Astrocyte (in vitro differentiated cells and primary cell): Measurements from ENCODE around the gene POLR1E. TPM values are rescaled to one million over a fixed set of nuclear protein-coding genes. Genes with fewer than 3 reads are reported as not detected.

Source experiments
- DNase-seq: peaks from one replicate; pipeline ENCODE4 v3.0.0-alpha.2; 2010; ENCODE audit warnings: low read depth
- FAIRE-seq: peaks from 2 replicates; lab custom pipeline; 2011; peaks lifted over from hg19 to GRCh38; lab: Jason Lieb, UNC
- H2AFZ ChIP-seq: 2 replicates; pipeline ENCODE4 v1.6.0; 2012; ENCODE audit warnings: low read depth, low read length, inconsistent platforms
- H3K27ac ChIP-seq: 2 replicates; pipeline ENCODE4 v1.5.1; 2011; ENCODE audit warnings: low read depth, low read length, inconsistent platforms
- H3K27me3 ChIP-seq: 2 replicates; pipeline ENCODE4 v1.6.0; 2011; ENCODE audit warnings: low read length, inconsistent platforms; ENCODE audit not compliant: insufficient read depth
- H3K36me3 ChIP-seq: 2 replicates; pipeline ENCODE4 v1.5.1; 2011; ENCODE audit warnings: low read length, inconsistent platforms; ENCODE audit not compliant: insufficient read depth
- H3K4me1 ChIP-seq: 2 replicates; pipeline ENCODE4 v1.5.1; 2011; ENCODE audit warnings: low read length, inconsistent platforms; ENCODE audit not compliant: insufficient read depth
- H3K4me2 ChIP-seq: 2 replicates; pipeline ENCODE4 v1.6.0; 2012; ENCODE audit warnings: low read length, inconsistent platforms
- H3K4me3 ChIP-seq: 2 replicates; pipeline ENCODE4 v1.5.1; 2011; ENCODE audit warnings: low read depth, mild to moderate bottlenecking, low read length, inconsistent platforms; ENCODE audit not compliant: insufficient read depth
- H3K79me2 ChIP-seq: 2 replicates; pipeline ENCODE4 v1.6.0; 2012; ENCODE audit warnings: mild to moderate bottlenecking, low read length, inconsistent platforms; ENCODE audit not compliant: insufficient read depth
- H3K9ac ChIP-seq: 2 replicates; pipeline ENCODE4 v1.6.0; 2012; ENCODE audit warnings: mild to moderate bottlenecking, low read length, inconsistent platforms
- H3K9me3 ChIP-seq: 2 replicates; pipeline ENCODE4 v1.5.1; 2012; ENCODE audit warnings: low read depth, mild to moderate bottlenecking, low read length, inconsistent platforms; ENCODE audit not compliant: insufficient read depth
- H4K20me1 ChIP-seq: 2 replicates; pipeline ENCODE4 v1.6.0; 2012; ENCODE audit warnings: low read length, inconsistent platforms; ENCODE audit not compliant: insufficient read depth
- H3K27ac Mint-ChIP-seq: one replicate; pipeline ENCODE4 v1.8.0; 2021; ENCODE audit warnings: mild to moderate bottlenecking, mixed read lengths; ENCODE audit not compliant: unreplicated experiment
- H3K27me3 Mint-ChIP-seq: one replicate; pipeline ENCODE4 v1.8.0; 2021; ENCODE audit warnings: low read depth, mixed read lengths; ENCODE audit not compliant: unreplicated experiment
- H3K36me3 Mint-ChIP-seq: one replicate; pipeline ENCODE4 v1.8.0; 2021; ENCODE audit warnings: low read depth, mixed read lengths; ENCODE audit not compliant: unreplicated experiment
- H3K4me1 Mint-ChIP-seq: one replicate; pipeline ENCODE4 v1.8.0; 2021; ENCODE audit warnings: low read depth, mixed read lengths; ENCODE audit not compliant: unreplicated experiment
- H3K4me3 Mint-ChIP-seq: one replicate; pipeline ENCODE4 v1.8.0; 2021; ENCODE audit warnings: mild to moderate bottlenecking, moderate library complexity, mixed read lengths; ENCODE audit not compliant: unreplicated experiment
- H3K9me3 Mint-ChIP-seq: one replicate; pipeline ENCODE4 v1.8.0; 2021; ENCODE audit warnings: mild to moderate bottlenecking, mixed read lengths; ENCODE audit not compliant: unreplicated experiment
- CTCF ChIP-seq: IDR thresholded peaks from 2 replicates; pipeline ENCODE4 v1.5.1; 2011; ENCODE audit warnings: low read depth, mild to moderate bottlenecking, inconsistent platforms, low read length, moderate library complexity; ENCODE audit not compliant: insufficient read depth
- EZH2 ChIP-seq: IDR thresholded peaks from 2 replicates; pipeline ENCODE4 v1.6.1; 2012; ENCODE audit warnings: mild to moderate bottlenecking, low read length, inconsistent platforms; ENCODE audit not compliant: insufficient read depth
- total RNA-seq: library from RNA; stranded (reverse); gene quantifications from 2 replicates; pipeline ENCODE4 v1.2.1, GENCODE V29; 2021

POLR1E gene
- total RNA-seq, 1 donor from 2014 or later, result 23.2 TPM

GRCh38 chr9:37499297-37499696 lies 13.5 kb downstream of the POLR1E start:
- Mint-ChIP-seq H3K27me3 (no peaks in the 10 kb centered on the region), H3K9me3 (peaks cover 3% of the 10 kb centered on the region), H3K4me1 (peaks cover 6% of the 10 kb centered on the region), H3K27ac (no peak overlapping the region), H3K36me3 (peaks cover 32% of the 10 kb centered on the region), H3K4me3 (no peak overlapping the region)
- H3K4me1 ChIP-seq, result peaks cover 7% of the 10 kb centered on the region
- no peak overlapping the region for H3K4me3 ChIP-seq
- H2AFZ ChIP-seq, result no peak overlapping the region
- H3K36me3 ChIP-seq, result peaks cover 72% of the 10 kb centered on the region
- TF ChIP-seq CTCF (no peak), EZH2 (no peak)
- H3K4me2 ChIP-seq, result no peak overlapping the region
- H3K79me2 ChIP-seq, result peaks cover 25% of the 10 kb centered on the region
- DNase-seq (no peak), FAIRE-seq (no peak)
- no peaks in the 10 kb centered on the region for H3K9me3 ChIP-seq
- H3K27me3 ChIP-seq, result no peaks in the 10 kb centered on the region
- H4K20me1 ChIP-seq, result peaks cover 52% of the 10 kb centered on the region
- H3K9ac ChIP-seq, result no peak overlapping the region
- H3K27ac ChIP-seq, result no peak overlapping the region

- Mint-ChIP-seq H3K36me3 (peaks cover 34% of the 10 kb centered on the region), H3K9me3 (peaks cover 3% of the 10 kb centered on the region), H3K4me3 (no peak overlapping the region), H3K27ac (no peak overlapping the region), H3K27me3 (no peaks in the 10 kb centered on the region), H3K4me1 (peaks cover 6% of the 10 kb centered on the region)
- H2AFZ ChIP-seq, result no peak overlapping the region
- H3K4me3 ChIP-seq, result no peak overlapping the region
- peaks cover 25% of the 10 kb centered on the region for H3K79me2 ChIP-seq
- H3K27me3 ChIP-seq, result no peaks in the 10 kb centered on the region
- no peak for DNase-seq
- H3K27ac ChIP-seq, result no peak overlapping the region
- peaks cover 60% of the 10 kb centered on the region for H3K36me3 ChIP-seq
- no peak for TF ChIP-seq CTCF
- TF ChIP-seq EZH2, result no peak
- no peak overlapping the region for H3K9ac ChIP-seq
- peaks cover 54% of the 10 kb centered on the region for H4K20me1 ChIP-seq
- H3K4me2 ChIP-seq, result no peak overlapping the region
- no peak for FAIRE-seq
- no peaks in the 10 kb centered on the region for H3K9me3 ChIP-seq
- peaks cover 7% of the 10 kb centered on the region for H3K4me1 ChIP-seq
Observed at GRCh38 chr9:37501957-37502596, 16.3 kb downstream of the POLR1E start.

DNA sequence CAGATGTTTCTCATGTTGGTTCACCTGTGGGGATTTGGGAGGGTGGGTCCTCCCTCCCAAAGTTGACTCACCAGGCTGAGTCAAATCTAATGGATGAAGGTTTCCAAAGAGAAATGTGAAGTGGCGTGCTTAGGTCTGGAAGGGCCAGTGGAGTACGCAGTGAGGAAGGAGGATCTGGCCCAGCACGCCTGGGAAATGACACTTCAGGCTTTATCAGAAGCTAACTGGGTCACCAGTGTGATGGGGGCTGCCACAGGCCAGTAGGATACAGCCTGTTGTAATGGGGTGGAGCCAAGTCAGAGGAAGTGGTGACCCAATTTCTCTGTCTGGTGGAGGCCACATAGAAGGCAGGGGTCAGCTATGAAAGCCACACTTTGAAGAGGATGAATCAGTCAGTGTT lies 18.0 kb downstream of the POLR1E start:
- Histone ChIP-seq H3K4me3 (no peak overlapping the region), H2AFZ (no peak overlapping the region), H4K20me1 (peaks cover 55% of the 10 kb centered on the region), H3K4me1 (peaks cover 7% of the 10 kb centered on the region), H3K4me2 (no peak overlapping the region), H3K27ac (no peak overlapping the region), H3K79me2 (peaks cover 13% of the 10 kb centered on the region), H3K9ac (no peak overlapping the region), H3K9me3 (no peaks in the 10 kb centered on the region), H3K27me3 (no peaks in the 10 kb centered on the region), H3K36me3 (peaks cover 52% of the 10 kb centered on the region)
- Mint-ChIP-seq H3K27ac (peak overlapping the region; percentile 77), H3K36me3 (peaks cover 41% of the 10 kb centered on the region), H3K4me1 (peaks cover 6% of the 10 kb centered on the region), H3K4me3 (peak overlapping the region; percentile 69), H3K9me3 (peaks cover 3% of the 10 kb centered on the region), H3K27me3 (no peaks in the 10 kb centered on the region)
- TF ChIP-seq EZH2 (no peak), CTCF (no peak)
- FAIRE-seq (no peak), DNase-seq (peak; percentile 3)
